Measurements from ENCODE around the gene GPR107. TPM values are rescaled to one million over a fixed set of nuclear protein-coding genes. Genes with fewer than 3 reads are reported as not detected.
A peak's percentile ranks its signal among the peaks of the same experiment; 100 is the strongest.

The GPR107 gene
- total RNA-seq, 1 experiment from 2014 or later = 13.8 TPM

GRCh38 chr9:130132746-130133145 is 79.0 kb downstream of the GPR107 start:
- no peak for DNase-seq (ENCODE audit: low spot score)

GRCh38 chr9:130137081-130137640 is 83.5 kb downstream of the GPR107 start:
- DNase-seq (ENCODE audit: low spot score) = no peak

- no peak for DNase-seq (ENCODE audit: low spot score)
Observed at GRCh38 chr9:130137641-130138081, 84.0 kb downstream of the GPR107 start.

- no peak for DNase-seq (ENCODE audit: low spot score)
Observed at GRCh38 chr9:130138171-130138653, 84.5 kb downstream of the GPR107 start.

GRCh38 chr9:130138791-130139190 is 85.1 kb downstream of the GPR107 start:
- DNase-seq (ENCODE audit: low spot score) = peak; percentile 8

- no peak for DNase-seq (ENCODE audit: low spot score)
Observed at GRCh38 chr9:130139251-130139650, 85.5 kb downstream of the GPR107 start.

- DNase-seq (ENCODE audit: low spot score) = no peak
Observed at GRCh38 chr9:130140706-130141105, 87.0 kb downstream of the GPR107 start.

- DNase-seq (ENCODE audit: low spot score) = no peak
Observed at GRCh38 chr9:130142056-130142455, 88.3 kb downstream of the GPR107 start.

GRCh38 chr9:130142641-130143040 is 88.9 kb downstream of the GPR107 start:
- no peak for DNase-seq (ENCODE audit: low spot score)

- no peak for DNase-seq (ENCODE audit: low spot score)
Observed at GRCh38 chr9:130143279-130143893, 89.7 kb downstream of the GPR107 start.

- no peak for DNase-seq (ENCODE audit: low spot score)
Observed at GRCh38 chr9:130143958-130144366, 90.3 kb downstream of the GPR107 start.

GRCh38 chr9:130144703-130145102 is 91.0 kb downstream of the GPR107 start:
- DNase-seq (ENCODE audit: low spot score) = no peak

GRCh38 chr9:130145658-130146057 is 92.0 kb downstream of the GPR107 start:
- DNase-seq (ENCODE audit: low spot score) = no peak

- DNase-seq (ENCODE audit: low spot score) = no peak
Observed at GRCh38 chr9:130147198-130147597, 93.5 kb downstream of the GPR107 start.

GRCh38 chr9:130147910-130148309 is 94.2 kb downstream of the GPR107 start:
- no peak for DNase-seq (ENCODE audit: low spot score)

- DNase-seq (ENCODE audit: low spot score) = no peak
Observed at GRCh38 chr9:130149031-130149430, 95.3 kb downstream of the GPR107 start.

- no peak for DNase-seq (ENCODE audit: low spot score)
Observed at GRCh38 chr9:130149654-130150286, 96.1 kb downstream of the GPR107 start.

GRCh38 chr9:130150779-130151382 is 97.2 kb downstream of the GPR107 start:
- DNase-seq (ENCODE audit: low spot score) = no peak

GRCh38 chr9:130154816-130155215 is 101.1 kb downstream of the GPR107 start:
- no peak for DNase-seq (ENCODE audit: low spot score)

- DNase-seq (ENCODE audit: low spot score) = no peak
Observed at GRCh38 chr9:130155647-130156046, 101.9 kb downstream of the GPR107 start.

GRCh38 chr9:130156672-130157071 is 103.0 kb downstream of the GPR107 start:
- DNase-seq (ENCODE audit: low spot score) = peak; percentile 44

- no peak for DNase-seq (ENCODE audit: low spot score)
Observed at GRCh38 chr9:130157079-130157478, 103.4 kb downstream of the GPR107 start.

- DNase-seq (ENCODE audit: low spot score) = no peak
Observed at GRCh38 chr9:130158001-130158400, 104.3 kb downstream of the GPR107 start.

All from HT-29 (cell line).